ENCODE measurements around the gene POLG2.

POLG2 gene

DNA sequence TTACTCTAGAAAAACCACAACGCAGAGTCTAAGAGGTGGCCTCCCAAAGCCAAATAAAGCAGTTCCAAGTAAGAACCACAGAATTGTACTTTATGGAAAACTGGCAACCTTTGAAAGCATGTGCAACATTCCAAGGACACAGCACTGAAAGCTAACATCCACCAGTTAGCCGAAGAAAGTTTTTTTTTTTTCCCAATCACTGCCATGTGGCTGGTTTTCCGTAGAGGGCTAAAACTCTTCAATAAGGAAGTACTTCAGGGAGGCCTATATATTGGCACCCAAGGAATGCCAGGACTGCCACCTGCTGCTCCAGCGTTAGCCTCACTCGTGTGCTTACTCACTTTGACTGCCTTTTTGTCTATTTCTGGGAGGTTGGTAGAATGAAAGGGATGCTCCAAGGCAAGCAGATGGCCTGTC lies 35.1 kb upstream of the POLG2 start:
- H3K9ac ChIP-seq, result no peak overlapping the region
- H3K4me2 ChIP-seq, result no peak overlapping the region
- no peaks in the 10 kb centered on the region for H3K9me3 ChIP-seq
- H3K4me1 ChIP-seq, result no peaks in the 10 kb centered on the region
- H3K4me3 ChIP-seq, result no peak overlapping the region
- peaks cover 100% of the 10 kb centered on the region for H3K36me3 ChIP-seq
- no peaks in the 10 kb centered on the region for H3K27me3 ChIP-seq
- no peak for TF ChIP-seq Cebpa-rat (IDR thresholded peaks at IDR 0.05)
- H4K20me1 ChIP-seq, result peaks cover 25% of the 10 kb centered on the region
- H3K27ac ChIP-seq, result no peak overlapping the region

DNA sequence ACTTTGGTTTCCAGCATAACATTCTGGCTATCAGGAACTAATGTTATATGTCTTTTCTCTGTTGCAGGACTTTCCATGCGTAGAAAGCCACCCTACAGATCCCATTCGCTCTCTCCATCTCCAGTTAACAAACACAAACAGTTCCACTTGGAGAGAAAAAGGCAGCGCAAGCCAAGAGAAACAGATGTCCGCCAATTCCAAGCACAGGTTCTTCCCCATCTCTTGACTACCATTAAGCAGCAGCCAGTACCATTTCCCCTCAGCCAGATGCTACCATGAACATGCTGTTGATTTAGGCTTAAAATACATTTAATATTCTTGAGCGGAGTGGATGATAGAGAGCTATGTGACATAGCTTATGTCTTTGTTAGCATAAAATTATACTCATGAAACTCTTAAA lies 32.4 kb upstream of the POLG2 start:
- H3K9me3 ChIP-seq, result no peaks in the 10 kb centered on the region
- peaks cover 32% of the 10 kb centered on the region for H4K20me1 ChIP-seq
- H3K27me3 ChIP-seq, result no peaks in the 10 kb centered on the region
- no peak overlapping the region for H3K27ac ChIP-seq
- no peak overlapping the region for H3K9ac ChIP-seq
- H3K36me3 ChIP-seq, result peaks cover 100% of the 10 kb centered on the region
- no peak overlapping the region for H3K4me2 ChIP-seq
- H3K4me3 ChIP-seq, result no peak overlapping the region
- no peaks in the 10 kb centered on the region for H3K4me1 ChIP-seq
- no peak for TF ChIP-seq Cebpa-rat (IDR thresholded peaks at IDR 0.05)

DNA sequence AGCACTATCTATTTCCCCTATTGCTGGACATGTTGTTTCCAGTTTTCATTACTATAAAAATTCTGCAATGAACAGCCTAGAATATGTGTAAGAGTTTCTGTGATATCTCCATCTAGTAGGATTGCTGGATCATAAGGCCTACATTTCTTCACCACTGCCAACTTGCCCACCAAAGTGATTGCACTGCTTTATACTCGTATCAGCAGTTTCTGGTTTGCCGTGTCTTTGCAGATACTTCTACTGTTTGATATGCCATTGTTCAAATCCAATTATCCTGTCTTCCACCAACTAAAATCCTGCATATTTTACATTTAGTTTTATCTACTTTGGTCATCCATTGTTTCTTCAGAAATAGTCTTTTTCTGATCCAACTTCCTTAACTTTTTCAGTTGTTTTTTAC lies 31.1 kb upstream of the POLG2 start:
- H3K36me3 ChIP-seq, result peaks cover 100% of the 10 kb centered on the region
- no peak overlapping the region for H3K4me3 ChIP-seq
- H3K27ac ChIP-seq, result no peak overlapping the region
- no peak overlapping the region for H3K9ac ChIP-seq
- no peak for TF ChIP-seq Cebpa-rat (IDR thresholded peaks at IDR 0.05)
- peaks cover 42% of the 10 kb centered on the region for H4K20me1 ChIP-seq
- H3K4me1 ChIP-seq, result no peaks in the 10 kb centered on the region
- no peaks in the 10 kb centered on the region for H3K27me3 ChIP-seq
- H3K4me2 ChIP-seq, result no peak overlapping the region
- no peaks in the 10 kb centered on the region for H3K9me3 ChIP-seq

DNA sequence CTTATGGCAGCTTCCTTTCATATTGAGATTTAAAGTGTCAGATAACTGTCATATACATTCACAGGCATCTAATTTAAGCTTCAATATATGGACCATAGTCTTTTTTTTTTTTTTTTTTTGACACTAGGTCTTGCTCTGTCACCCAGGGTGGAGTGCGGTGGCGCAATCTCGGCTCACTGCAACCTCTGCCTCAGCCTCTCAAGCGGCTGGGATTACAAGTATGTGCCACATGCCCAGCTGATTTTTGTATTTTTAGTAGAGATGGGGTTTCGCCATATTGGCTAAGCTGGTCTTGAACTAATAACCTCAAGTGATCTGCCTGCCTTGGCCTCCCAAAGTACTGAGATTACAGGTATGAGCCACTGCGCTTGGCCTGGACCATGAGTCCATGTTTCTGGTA lies 23.5 kb upstream of the POLG2 start:
- TF ChIP-seq Cebpa-rat (IDR thresholded peaks at IDR 0.05), result no peak
- H4K20me1 ChIP-seq, result peaks cover 69% of the 10 kb centered on the region
- H3K9me3 ChIP-seq, result no peaks in the 10 kb centered on the region
- peaks cover 5% of the 10 kb centered on the region for H3K4me1 ChIP-seq
- no peak overlapping the region for H3K4me3 ChIP-seq
- no peak overlapping the region for H3K4me2 ChIP-seq
- H3K9ac ChIP-seq, result no peak overlapping the region
- no peak overlapping the region for H3K27ac ChIP-seq
- no peaks in the 10 kb centered on the region for H3K27me3 ChIP-seq
- H3K36me3 ChIP-seq, result peaks cover 99% of the 10 kb centered on the region

DNA sequence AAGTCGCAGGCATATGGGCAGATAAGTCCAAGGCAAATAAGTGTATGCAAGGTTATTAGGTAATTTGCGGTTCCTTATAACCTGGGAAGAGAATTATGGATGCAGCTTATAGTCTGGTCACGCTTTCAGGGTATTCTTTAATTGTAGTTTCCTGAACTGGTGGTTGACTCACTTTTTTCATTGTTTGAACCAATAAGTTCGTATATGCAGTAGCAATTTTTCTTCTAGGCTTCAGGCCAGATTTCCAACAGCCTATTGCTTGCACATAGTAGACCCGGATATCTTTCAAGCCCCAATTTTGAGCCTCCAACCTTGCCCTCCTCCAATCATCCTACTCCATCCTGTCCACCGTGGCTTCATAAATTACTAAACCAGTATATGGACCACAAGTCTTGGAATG lies 22.7 kb upstream of the POLG2 start:
- Histone ChIP-seq H3K4me3 (no peak overlapping the region), H3K4me2 (no peak overlapping the region), H3K27me3 (no peaks in the 10 kb centered on the region), H3K9ac (no peak overlapping the region), H3K36me3 (peaks cover 97% of the 10 kb centered on the region), H3K27ac (no peak overlapping the region), H4K20me1 (peaks cover 77% of the 10 kb centered on the region), H3K9me3 (no peaks in the 10 kb centered on the region), H3K4me1 (peaks cover 13% of the 10 kb centered on the region)
- no peak for TF ChIP-seq Cebpa-rat (IDR thresholded peaks at IDR 0.05)

DNA sequence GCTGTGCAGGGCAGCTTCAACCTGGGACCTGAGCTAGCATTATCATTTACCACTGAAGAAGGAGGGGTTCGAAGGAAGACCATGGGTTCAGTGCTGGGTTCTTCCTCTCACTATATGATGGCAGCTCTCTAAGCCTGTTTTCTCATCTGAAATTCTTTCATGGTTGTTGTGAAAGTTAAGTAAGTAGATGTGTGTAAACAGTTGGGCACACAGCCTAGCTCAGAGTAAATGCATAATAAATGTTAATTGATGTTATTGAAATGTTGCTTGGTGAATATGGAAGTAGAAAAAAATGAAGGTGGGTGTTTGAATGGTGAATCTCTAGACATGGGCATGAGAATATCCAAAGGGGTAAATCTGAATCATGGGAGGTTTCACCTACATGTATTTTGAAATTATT lies 19.0 kb upstream of the POLG2 start:
- Histone ChIP-seq H3K4me1 (peaks cover 20% of the 10 kb centered on the region), H3K36me3 (peaks cover 88% of the 10 kb centered on the region), H3K9ac (peak overlapping the region; percentile 6; the same call in 1 of the 2 replicates), H3K27ac (no peak overlapping the region), H3K4me2 (peak overlapping the region; percentile 64), H3K27me3 (no peaks in the 10 kb centered on the region), H3K9me3 (no peaks in the 10 kb centered on the region), H4K20me1 (peaks cover 89% of the 10 kb centered on the region), H3K4me3 (no peak overlapping the region)
- no peak for TF ChIP-seq Cebpa-rat (IDR thresholded peaks at IDR 0.05)

DNA sequence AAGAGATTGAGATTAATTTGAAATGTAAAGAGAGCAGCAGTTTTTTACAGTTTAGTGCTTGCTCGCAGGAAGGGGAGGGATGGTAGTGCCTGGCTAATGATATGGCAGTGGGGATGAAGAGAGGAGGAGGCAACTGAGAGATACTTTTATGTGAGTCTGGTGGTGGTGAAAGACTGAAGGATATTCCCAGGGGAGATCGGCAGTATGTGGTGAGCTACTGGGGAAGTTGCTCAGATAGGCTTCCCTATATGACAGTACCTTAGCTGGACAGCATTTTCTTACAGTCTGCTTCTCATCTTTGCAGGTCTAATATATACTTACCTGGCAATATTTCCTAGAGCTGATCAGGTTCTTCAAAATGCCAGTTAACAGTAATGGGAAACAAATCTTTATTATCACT lies 18.6 kb upstream of the POLG2 start:
- H3K4me1 ChIP-seq, result peaks cover 20% of the 10 kb centered on the region
- no peaks in the 10 kb centered on the region for H3K9me3 ChIP-seq
- peak overlapping the region; percentile 6; the same call in 1 of the 2 replicates for H3K9ac ChIP-seq
- H3K4me2 ChIP-seq, result peak overlapping the region; percentile 64
- no peak for TF ChIP-seq Cebpa-rat (IDR thresholded peaks at IDR 0.05)
- peaks cover 88% of the 10 kb centered on the region for H3K36me3 ChIP-seq
- H3K27me3 ChIP-seq, result no peaks in the 10 kb centered on the region
- no peak overlapping the region for H3K4me3 ChIP-seq
- peaks cover 88% of the 10 kb centered on the region for H4K20me1 ChIP-seq
- no peak overlapping the region for H3K27ac ChIP-seq

DNA sequence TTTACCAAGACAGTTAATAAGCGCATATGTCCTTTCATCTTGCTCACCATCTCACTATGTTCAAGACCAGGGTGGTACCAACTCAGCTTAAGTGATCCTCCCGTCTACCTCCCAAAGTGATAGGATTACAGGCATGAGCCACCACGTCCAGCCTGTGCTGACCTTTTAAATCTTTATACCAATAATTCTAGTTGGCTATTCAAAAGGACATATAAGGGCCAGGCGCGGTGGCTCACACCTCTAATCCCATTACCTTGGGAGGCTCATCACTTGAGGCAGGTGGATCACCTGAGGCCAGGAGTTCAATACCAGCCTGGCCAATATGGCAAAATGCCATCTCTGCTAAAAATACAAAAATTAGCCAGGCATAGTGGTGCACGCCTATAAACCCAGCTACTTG lies 12.3 kb upstream of the POLG2 start:
- Histone ChIP-seq H3K9me3 (no peaks in the 10 kb centered on the region), H3K27me3 (no peaks in the 10 kb centered on the region), H3K4me1 (peaks cover 25% of the 10 kb centered on the region), H3K36me3 (peaks cover 60% of the 10 kb centered on the region), H3K4me2 (peak overlapping the region; percentile 23), H3K9ac (no peak overlapping the region), H3K4me3 (no peak overlapping the region), H4K20me1 (peaks cover 84% of the 10 kb centered on the region), H3K27ac (no peak overlapping the region)
- TF ChIP-seq Cebpa-rat (IDR thresholded peaks at IDR 0.05), result no peak

DNA sequence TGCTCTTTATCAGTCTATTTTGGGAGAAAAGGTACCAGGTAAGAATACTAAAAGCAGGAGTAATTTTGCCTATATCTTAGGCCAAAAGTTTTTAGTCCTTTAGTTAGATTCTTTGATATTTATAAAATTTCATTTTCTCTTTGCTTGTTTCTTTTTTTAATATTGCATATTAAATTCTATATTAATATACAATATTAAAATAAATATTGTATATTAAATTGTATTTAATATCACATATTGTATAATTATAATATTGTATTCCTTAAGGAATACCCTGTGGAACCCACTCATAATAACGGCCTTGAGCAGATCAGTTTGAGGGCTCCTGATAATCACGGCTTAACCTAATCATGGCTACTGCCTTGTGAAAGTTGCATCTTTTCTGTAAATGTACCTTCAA lies 11.8 kb upstream of the POLG2 start:
- no peak for TF ChIP-seq Cebpa-rat (IDR thresholded peaks at IDR 0.05)
- Histone ChIP-seq H4K20me1 (peaks cover 84% of the 10 kb centered on the region), H3K27ac (no peak overlapping the region), H3K4me3 (peak overlapping the region; percentile 89), H3K9me3 (no peaks in the 10 kb centered on the region), H3K27me3 (no peaks in the 10 kb centered on the region), H3K4me2 (peak overlapping the region; percentile 86), H3K9ac (peak overlapping the region; percentile 100), H3K4me1 (peaks cover 26% of the 10 kb centered on the region), H3K36me3 (peaks cover 63% of the 10 kb centered on the region)

DNA sequence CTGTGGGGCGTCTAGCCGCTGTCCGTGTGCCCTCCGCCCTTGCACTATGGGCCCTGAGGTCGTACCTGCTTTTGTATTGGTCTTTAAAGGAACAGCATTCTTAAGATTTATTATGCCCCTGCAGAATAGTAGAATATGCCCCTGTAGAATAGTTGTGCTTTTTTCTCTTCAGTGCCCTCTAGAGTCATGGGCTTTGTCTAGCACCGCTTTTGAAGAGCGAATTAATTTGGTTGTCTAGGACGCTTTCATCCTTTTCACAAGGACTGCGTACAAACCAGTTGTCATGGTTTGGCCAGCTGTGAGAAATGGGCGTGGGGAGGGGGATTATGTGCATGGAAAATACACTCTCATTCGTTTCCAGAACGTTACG lies 10.5 kb upstream of the POLG2 start:
- peaks cover 85% of the 10 kb centered on the region for H4K20me1 ChIP-seq
- H3K27me3 ChIP-seq, result no peaks in the 10 kb centered on the region
- peak overlapping the region; percentile 100 for H3K9ac ChIP-seq
- no peak for TF ChIP-seq Cebpa-rat (IDR thresholded peaks at IDR 0.05)
- H3K27ac ChIP-seq, result peak overlapping the region; percentile 100
- H3K36me3 ChIP-seq, result peaks cover 63% of the 10 kb centered on the region
- H3K4me1 ChIP-seq, result peaks cover 39% of the 10 kb centered on the region
- H3K9me3 ChIP-seq, result no peaks in the 10 kb centered on the region
- peak overlapping the region; percentile 86 for H3K4me2 ChIP-seq
- H3K4me3 ChIP-seq, result peak overlapping the region; percentile 89
